Kidney epithelial cell (primary cell): ENCODE data around the gene DRG1. TPM values are rescaled to one million over a fixed set of nuclear protein-coding genes. Genes with fewer than 3 reads are reported as not detected.

Experiments used
- DNase-seq: peaks from one replicate; pipeline ENCODE4 v3.0.0-alpha.2; 2010; ENCODE audit warnings: low read depth
- H3K27me3 ChIP-seq: 2 replicates; pipeline ENCODE4 v1.6.0; 2011; ENCODE audit warnings: low read length; ENCODE audit not compliant: control insufficient read depth, insufficient read depth
- H3K36me3 ChIP-seq: 2 replicates; pipeline ENCODE4 v1.5.1; 2011; ENCODE audit warnings: low read length; ENCODE audit not compliant: control insufficient read depth, insufficient read depth
- H3K4me3 ChIP-seq: 2 replicates; pipeline ENCODE4 v1.5.1; 2011; ENCODE audit warnings: low read depth, mild to moderate bottlenecking, control low read depth, low read length
- total RNA-seq: library from RNA; depleted of rRNA; stranded (reverse); fragments of >200 nt; gene quantifications from 2 replicates; pipeline ENCODE4 v1.2.3, GENCODE V29; 2015
- TF ChIP-seq, protein P1 (sequence below): IDR thresholded peaks from 2 replicates; pipeline ENCODE4 v1.5.1; 2011; ENCODE audit warnings: mild to moderate bottlenecking, moderate library complexity, low read length, control low read depth, inconsistent platforms; ENCODE audit not compliant: insufficient read depth, poor library complexity, severe bottlenecking

DRG1 gene
- total RNA-seq, 1 donor from 2014 or later: 68.9 TPM

DNA sequence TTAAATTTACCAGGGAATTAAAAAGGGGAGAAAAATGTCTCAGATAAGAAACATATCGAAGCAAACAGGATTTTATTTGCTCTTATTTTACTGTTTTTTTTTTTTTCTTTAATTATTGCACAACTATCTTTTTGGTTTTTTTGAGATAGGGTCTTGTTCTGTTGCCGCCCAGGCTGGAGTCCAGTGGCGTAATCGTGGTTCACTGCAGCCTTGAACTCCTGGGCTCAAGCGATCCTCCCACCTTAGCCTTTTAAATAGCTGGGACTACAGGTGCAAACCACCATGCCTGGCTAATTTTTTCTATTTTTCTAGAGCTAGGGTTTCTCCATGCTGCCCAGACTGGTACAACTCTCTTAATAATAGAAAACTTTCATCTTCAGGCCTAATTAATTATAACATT is 32.5 kb downstream of the DRG1 start:
- Histone ChIP-seq H3K27me3 (no peaks in the 10 kb centered on the region), H3K4me3 (no peak overlapping the region), H3K36me3 (no peaks in the 10 kb centered on the region)
- DNase-seq: no peak
- TF ChIP-seq, protein P1, sequence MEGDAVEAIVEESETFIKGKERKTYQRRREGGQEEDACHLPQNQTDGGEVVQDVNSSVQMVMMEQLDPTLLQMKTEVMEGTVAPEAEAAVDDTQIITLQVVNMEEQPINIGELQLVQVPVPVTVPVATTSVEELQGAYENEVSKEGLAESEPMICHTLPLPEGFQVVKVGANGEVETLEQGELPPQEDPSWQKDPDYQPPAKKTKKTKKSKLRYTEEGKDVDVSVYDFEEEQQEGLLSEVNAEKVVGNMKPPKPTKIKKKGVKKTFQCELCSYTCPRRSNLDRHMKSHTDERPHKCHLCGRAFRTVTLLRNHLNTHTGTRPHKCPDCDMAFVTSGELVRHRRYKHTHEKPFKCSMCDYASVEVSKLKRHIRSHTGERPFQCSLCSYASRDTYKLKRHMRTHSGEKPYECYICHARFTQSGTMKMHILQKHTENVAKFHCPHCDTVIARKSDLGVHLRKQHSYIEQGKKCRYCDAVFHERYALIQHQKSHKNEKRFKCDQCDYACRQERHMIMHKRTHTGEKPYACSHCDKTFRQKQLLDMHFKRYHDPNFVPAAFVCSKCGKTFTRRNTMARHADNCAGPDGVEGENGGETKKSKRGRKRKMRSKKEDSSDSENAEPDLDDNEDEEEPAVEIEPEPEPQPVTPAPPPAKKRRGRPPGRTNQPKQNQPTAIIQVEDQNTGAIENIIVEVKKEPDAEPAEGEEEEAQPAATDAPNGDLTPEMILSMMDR: no peak

DNA sequence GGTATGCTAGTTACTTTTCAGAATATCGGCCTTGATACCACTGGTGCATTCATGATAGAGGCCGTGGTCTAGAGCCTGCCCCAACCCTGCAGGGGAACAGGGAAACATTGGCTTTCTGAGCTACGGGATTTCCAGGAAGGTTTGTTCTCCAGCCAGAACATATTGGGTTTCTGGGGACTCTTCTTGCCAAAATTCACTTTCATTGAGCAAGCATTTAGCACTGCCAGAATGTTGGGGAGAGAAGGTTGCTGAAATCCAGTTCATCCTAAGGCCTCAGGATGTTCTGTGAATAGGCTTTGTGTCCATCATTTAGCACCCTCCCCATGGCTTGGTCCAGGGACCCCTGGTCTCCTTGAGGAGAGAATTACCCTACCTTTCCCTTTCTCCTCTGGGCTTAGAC is 36.7 kb downstream of the DRG1 start:
- TF ChIP-seq, protein P1: no peak
- Histone ChIP-seq H3K36me3 (peaks cover 1% of the 10 kb centered on the region), H3K4me3 (no peak overlapping the region), H3K27me3 (no peaks in the 10 kb centered on the region)
- no peak for DNase-seq

DNA sequence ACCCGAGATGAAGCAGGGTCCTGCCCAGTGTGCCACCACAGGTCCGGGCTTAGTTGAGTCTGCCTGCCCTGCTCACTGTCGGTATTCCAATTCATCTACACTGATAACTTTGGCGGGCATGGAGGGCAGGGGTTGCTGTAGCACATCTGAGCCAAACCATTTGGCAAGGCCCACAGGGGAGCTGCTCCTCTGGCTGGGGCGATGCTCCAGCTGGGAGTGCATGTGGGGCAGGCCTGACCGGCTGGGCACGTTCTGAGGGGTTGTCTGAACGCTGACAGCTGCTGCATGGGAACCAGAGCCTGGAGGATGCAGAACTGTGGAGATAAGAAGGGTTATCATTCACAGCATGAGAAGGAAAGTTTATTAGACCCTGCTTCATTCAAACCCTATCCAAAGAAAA is 40.4 kb downstream of the DRG1 start:
- TF ChIP-seq, protein P1: no peak
- Histone ChIP-seq H3K36me3 (peaks cover 2% of the 10 kb centered on the region), H3K4me3 (no peak overlapping the region), H3K27me3 (no peaks in the 10 kb centered on the region)
- DNase-seq: no peak

DNA sequence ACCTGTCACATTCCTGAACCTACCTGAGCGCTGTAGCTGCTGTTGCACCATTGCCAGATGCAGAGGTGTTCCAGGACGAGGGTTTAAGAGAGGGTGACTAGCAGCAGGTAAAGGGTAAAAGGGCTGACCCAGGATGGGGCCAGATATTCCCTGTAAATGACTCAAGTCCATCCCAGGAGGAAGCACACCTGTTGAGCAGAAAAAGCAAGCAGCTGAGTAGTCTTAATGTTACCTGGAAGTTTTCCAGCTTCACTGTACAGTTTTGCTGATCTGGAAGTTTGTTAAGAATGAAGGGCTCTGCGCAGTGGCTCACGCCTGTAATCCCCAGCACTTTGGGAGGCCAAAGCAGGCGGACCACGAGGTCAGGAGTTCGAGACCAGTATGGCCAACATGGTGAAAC is 41.3 kb downstream of the DRG1 start:
- TF ChIP-seq, protein P1: no peak
- Histone ChIP-seq H3K27me3 (no peaks in the 10 kb centered on the region), H3K36me3 (peaks cover 2% of the 10 kb centered on the region), H3K4me3 (no peak overlapping the region)
- no peak for DNase-seq

DNA sequence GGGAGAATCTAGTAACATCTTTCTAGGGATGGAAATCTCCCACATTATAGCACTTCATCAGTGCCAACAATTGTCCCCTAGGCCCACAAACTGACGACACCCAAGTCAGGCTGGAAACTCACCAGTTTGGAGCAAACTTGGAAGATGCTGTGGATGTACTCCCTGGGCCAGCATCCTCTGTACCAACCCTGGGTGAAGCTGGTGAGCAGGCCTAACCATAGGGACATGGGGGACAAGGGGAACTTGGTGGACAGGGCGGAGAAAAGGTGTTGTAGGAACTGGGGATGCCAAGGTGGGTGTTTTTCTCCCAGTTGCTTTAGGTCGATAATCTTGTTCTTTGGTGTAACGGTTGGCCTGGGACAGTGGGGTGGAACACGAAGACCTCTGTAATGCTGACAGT is 42.2 kb downstream of the DRG1 start:
- Histone ChIP-seq H3K36me3 (peaks cover 2% of the 10 kb centered on the region), H3K27me3 (no peaks in the 10 kb centered on the region), H3K4me3 (no peak overlapping the region)
- TF ChIP-seq, protein P1: no peak
- no peak for DNase-seq

DNA sequence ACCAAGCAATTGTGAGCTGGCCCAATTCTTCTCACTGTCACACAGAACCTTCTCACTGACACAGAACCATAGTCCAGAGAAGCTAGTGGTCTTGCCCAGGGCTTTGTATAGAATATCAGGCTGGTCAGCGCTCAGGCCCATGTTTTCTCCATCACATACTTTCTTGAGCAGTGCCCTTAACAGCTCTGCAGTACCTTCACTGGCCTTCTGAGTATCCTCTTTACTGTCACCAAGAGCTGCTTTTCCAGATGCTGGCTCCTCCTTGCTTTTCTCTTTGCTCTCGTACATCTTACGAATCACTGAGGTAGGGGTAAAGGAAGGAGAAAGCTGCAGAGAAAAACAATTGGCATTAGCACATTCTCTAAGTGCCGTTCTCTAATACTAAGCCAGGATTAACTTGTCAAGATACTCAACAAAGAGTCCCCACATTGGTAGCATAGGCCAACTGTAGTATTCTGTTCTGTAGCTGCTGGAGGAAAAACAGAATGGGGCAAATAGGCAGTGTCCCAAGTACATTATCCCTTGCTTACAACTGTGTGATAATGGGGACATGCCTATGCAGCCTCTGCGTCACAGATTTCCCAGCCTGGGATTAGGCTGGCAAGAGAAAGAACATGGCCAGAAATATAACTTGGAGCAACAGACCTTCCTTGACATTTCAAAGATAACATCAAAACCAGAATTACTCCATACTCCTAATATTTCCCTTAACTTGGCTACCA is 43.5 kb downstream of the DRG1 start:
- Histone ChIP-seq H3K4me3 (no peak overlapping the region), H3K36me3 (peaks cover 1% of the 10 kb centered on the region), H3K27me3 (no peaks in the 10 kb centered on the region)
- no peak for DNase-seq
- TF ChIP-seq, protein P1: no peak
